ENCODE results near the gene PNMT. TPM values are rescaled to one million over a fixed set of nuclear protein-coding genes. Genes with fewer than 3 reads are reported as not detected.

PNMT gene
- polyA plus RNA-seq, 1 experiment: not detected

- Histone ChIP-seq H3K27me3 (ENCODE audit: control insufficient read depth, insufficient read depth, low read length) (no peaks in the 10 kb centered on the region), H3K36me3 (ENCODE audit: control insufficient read depth, insufficient read depth, low read length) (no peaks in the 10 kb centered on the region), H3K4me3 (ENCODE audit: low read depth, low read length) (no peak overlapping the region)
- POLR2A ChIA-PET: no interaction called here
- no peak for TF ChIP-seq CTCF (IDR thresholded peaks at IDR 0.05; ENCODE audit: insufficient read depth, low read depth, low read length)
- CTCF ChIA-PET: interaction anchor here (1.1 to 13.1 kb wide), 4 partner anchors 8 to 27 kb away, joined by 3 to 107 read pairs (median 42); no protein-coding TSS in a partner anchor
- DNase-seq (ENCODE audit: low read depth): no peak
These were observed 25.8 kb upstream of the PNMT start for GRCh38 chr17:39642291-39643074.

GRCh38 chr17:39643271-39643670, 25.0 kb upstream of the PNMT start:
- TF ChIP-seq CTCF (IDR thresholded peaks at IDR 0.05; ENCODE audit: insufficient read depth, low read depth, low read length): no peak
- POLR2A ChIA-PET: no interaction called here
- H3K27me3 ChIP-seq (ENCODE audit: control insufficient read depth, insufficient read depth, low read length): no peaks in the 10 kb centered on the region
- no peaks in the 10 kb centered on the region for H3K36me3 ChIP-seq (ENCODE audit: control insufficient read depth, insufficient read depth, low read length)
- no peak for DNase-seq (ENCODE audit: low read depth)
- CTCF ChIA-PET: interaction anchor here (0.6 to 13.1 kb wide), 5 partner anchors 9 to 436 kb away, joined by 3 to 107 read pairs (median 24); no protein-coding TSS in a partner anchor
- no peak overlapping the region for H3K4me3 ChIP-seq (ENCODE audit: low read depth, low read length)

GRCh38 chr17:39647256-39647655, 21.0 kb upstream of the PNMT start:
- H3K4me3 ChIP-seq (ENCODE audit: low read depth, low read length): no peak overlapping the region
- DNase-seq (ENCODE audit: low read depth): no peak
- no peaks in the 10 kb centered on the region for H3K36me3 ChIP-seq (ENCODE audit: control insufficient read depth, insufficient read depth, low read length)
- ChIA-PET POLR2A (no interaction called here), CTCF (interaction anchor here (0.8 to 13.1 kb wide), 4 partner anchors 12 to 53 kb away, joined by 3 to 107 read pairs (median 4); partner anchors contain the start of gene PNMT)
- no peak for TF ChIP-seq CTCF (IDR thresholded peaks at IDR 0.05; ENCODE audit: insufficient read depth, low read depth, low read length)
- no peaks in the 10 kb centered on the region for H3K27me3 ChIP-seq (ENCODE audit: control insufficient read depth, insufficient read depth, low read length)

- DNase-seq (ENCODE audit: low read depth): no peak
- Histone ChIP-seq H3K27me3 (ENCODE audit: control insufficient read depth, insufficient read depth, low read length) (no peaks in the 10 kb centered on the region), H3K36me3 (ENCODE audit: control insufficient read depth, insufficient read depth, low read length) (peaks cover 1% of the 10 kb centered on the region; the same call in 1 of the 2 replicates), H3K4me3 (ENCODE audit: low read depth, low read length) (no peak overlapping the region)
- ChIA-PET CTCF (interaction anchor here (0.5 to 13.1 kb wide), 5 partner anchors 20 to 158 kb away, joined by 3 to 107 read pairs (median 3); partner anchors contain the start of gene PNMT), POLR2A (interaction anchor here (0.7 kb wide), 1 partner anchor 13 kb away, joined by 3 read pairs; no protein-coding TSS in a partner anchor)
- TF ChIP-seq CTCF (IDR thresholded peaks at IDR 0.05; ENCODE audit: insufficient read depth, low read depth, low read length): no peak
These were observed 19.5 kb upstream of the PNMT start for GRCh38 chr17:39648616-39649366.

GRCh38 chr17:39650121-39650579, 18.1 kb upstream of the PNMT start:
- no peak for TF ChIP-seq CTCF (IDR thresholded peaks at IDR 0.05; ENCODE audit: insufficient read depth, low read depth, low read length)
- Histone ChIP-seq H3K4me3 (ENCODE audit: low read depth, low read length) (no peak overlapping the region), H3K27me3 (ENCODE audit: control insufficient read depth, insufficient read depth, low read length) (no peaks in the 10 kb centered on the region), H3K36me3 (ENCODE audit: control insufficient read depth, insufficient read depth, low read length) (peaks cover 4% of the 10 kb centered on the region; the same call in 1 of the 2 replicates)
- DNase-seq (ENCODE audit: low read depth): no peak
- ChIA-PET CTCF (interaction anchor here (1.5 to 2.1 kb wide), 2 partner anchors 15 to 80 kb away, joined by 3 to 8 read pairs; partner anchors contain the start of gene MIEN1), POLR2A (no interaction called here)
